ENCODE results near the gene TMIE.

TMIE gene

GRCh38 chr3:46709721-46710120 lies 8.5 kb downstream of the TMIE start:
- TF ChIP-seq, protein P1, sequence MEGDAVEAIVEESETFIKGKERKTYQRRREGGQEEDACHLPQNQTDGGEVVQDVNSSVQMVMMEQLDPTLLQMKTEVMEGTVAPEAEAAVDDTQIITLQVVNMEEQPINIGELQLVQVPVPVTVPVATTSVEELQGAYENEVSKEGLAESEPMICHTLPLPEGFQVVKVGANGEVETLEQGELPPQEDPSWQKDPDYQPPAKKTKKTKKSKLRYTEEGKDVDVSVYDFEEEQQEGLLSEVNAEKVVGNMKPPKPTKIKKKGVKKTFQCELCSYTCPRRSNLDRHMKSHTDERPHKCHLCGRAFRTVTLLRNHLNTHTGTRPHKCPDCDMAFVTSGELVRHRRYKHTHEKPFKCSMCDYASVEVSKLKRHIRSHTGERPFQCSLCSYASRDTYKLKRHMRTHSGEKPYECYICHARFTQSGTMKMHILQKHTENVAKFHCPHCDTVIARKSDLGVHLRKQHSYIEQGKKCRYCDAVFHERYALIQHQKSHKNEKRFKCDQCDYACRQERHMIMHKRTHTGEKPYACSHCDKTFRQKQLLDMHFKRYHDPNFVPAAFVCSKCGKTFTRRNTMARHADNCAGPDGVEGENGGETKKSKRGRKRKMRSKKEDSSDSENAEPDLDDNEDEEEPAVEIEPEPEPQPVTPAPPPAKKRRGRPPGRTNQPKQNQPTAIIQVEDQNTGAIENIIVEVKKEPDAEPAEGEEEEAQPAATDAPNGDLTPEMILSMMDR (IDR thresholded peaks at IDR 0.05; ENCODE audit: borderline replicate concordance, insufficient read depth, low read depth, low read length) = no peak
- H3K4me3 ChIP-seq (ENCODE audit: low read depth, low read length) = no peak overlapping the region

DNA sequence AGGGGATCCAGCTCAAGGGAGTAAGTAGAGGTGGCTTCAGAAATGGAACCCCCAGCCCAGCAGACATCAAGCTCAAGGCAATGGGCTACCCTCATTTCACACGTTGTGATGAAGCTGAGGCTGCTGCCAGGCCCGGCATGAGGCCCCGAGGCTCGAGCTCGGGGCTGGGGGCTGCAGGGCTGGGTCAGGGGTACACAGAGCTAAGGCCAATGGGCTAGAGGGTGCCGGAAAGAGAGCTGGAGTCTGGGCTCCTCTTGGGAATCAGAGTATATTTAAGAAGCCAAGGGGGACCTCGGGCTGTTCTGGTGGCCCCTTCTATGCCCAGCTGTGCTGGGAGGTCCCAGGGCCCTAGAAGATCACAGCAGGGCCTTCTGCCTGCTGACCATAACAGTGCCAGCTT lies 9.0 kb downstream of the TMIE start:
- TF ChIP-seq, protein P1 (IDR thresholded peaks at IDR 0.05; ENCODE audit: borderline replicate concordance, insufficient read depth, low read depth, low read length) = no peak
- no peak overlapping the region for H3K4me3 ChIP-seq (ENCODE audit: low read depth, low read length)

DNA sequence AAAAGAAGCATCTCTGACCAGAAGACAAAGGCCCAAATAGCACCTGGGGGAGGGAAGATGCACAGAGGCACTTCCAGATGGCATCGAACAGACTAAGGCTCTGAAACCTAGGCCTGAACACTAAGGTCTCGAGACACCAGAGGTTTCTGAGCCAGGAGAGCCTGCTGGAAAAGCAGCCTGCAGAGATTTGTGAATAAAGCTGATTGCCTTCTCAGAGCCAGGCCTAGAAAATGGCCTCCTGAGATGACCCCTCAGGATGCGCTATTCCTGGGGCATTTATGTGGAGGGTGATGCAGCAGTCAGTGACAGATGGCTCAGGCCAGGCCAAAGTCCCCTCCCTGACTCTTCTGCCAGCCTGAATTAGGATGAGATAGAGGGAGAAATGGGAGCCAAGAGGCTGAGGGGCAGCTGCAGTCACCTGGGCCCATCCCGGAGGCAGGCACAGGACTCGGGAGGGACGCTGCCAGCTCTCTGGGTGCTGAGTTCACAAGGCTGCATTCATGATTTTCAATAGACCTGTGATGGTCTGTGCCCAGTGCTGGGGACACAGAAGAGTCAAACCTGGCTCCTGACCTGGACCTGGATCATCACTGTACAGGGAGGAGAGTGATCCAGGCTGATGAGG lies 9.6 kb downstream of the TMIE start:
- no peak overlapping the region for H3K4me3 ChIP-seq (ENCODE audit: low read depth, low read length)
- TF ChIP-seq, protein P1 (IDR thresholded peaks at IDR 0.05; ENCODE audit: borderline replicate concordance, insufficient read depth, low read depth, low read length) = no peak

DNA sequence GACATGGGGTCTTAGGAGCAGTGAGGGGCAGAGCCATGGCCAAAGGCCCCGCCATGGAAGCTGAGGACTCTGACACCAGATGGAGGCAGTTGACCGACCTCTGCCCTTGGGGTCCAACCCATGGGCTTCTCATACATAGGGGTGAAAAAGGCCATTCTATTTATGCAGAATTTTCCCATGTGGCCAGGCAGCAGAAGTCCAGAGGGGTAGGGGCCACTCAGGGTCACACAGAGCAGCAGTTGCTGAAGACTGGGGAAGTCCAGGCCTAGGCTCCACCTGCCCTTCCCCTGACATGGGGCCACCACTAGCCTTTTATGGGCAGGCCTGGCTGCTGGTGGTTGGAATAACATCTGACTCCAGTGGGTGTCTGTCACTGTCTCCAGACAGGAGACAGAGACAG lies 10.1 kb downstream of the TMIE start:
- TF ChIP-seq, protein P1 (IDR thresholded peaks at IDR 0.05; ENCODE audit: borderline replicate concordance, insufficient read depth, low read depth, low read length) = no peak
- H3K4me3 ChIP-seq (ENCODE audit: low read depth, low read length) = no peak overlapping the region

DNA sequence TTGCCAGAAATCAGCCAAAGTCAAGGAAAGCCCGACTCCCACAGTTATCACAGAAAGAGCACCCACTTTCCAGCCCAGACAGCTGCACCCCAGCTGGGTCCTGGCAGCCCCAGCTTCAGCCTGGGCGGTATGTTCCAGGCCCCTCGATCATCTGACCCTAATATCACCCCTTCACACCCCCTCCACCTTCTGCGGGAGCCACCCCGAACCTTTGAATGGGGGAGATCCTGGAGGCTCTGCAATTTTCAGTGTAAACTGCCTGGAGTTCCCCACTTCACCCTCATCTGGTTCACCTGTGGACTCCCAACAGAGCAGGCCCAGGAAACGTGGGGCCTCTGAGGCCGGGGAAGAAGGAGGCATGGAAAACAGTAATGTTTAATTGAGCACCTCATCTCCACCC lies 10.6 kb downstream of the TMIE start:
- TF ChIP-seq, protein P1 (IDR thresholded peaks at IDR 0.05; ENCODE audit: borderline replicate concordance, insufficient read depth, low read depth, low read length) = no peak

GRCh38 chr3:46712191-46713049 lies 11.2 kb downstream of the TMIE start:
- no peak overlapping the region for H3K4me3 ChIP-seq (ENCODE audit: low read depth, low read length)
- TF ChIP-seq, protein P1 (IDR thresholded peaks at IDR 0.05; ENCODE audit: borderline replicate concordance, insufficient read depth, low read depth, low read length) = no peak

More for the DNA sequence above, 10.6 kb downstream of the TMIE start:
- H3K4me3 ChIP-seq (ENCODE audit: low read depth, low read length) = no peak overlapping the region
